Epithelial cell of umbilical artery (primary cell): ENCODE results near the gene FTH1. TPM values are rescaled to one million over a fixed set of nuclear protein-coding genes. Genes with fewer than 3 reads are reported as not detected.

Experiments used
- total RNA-seq: library from RNA; depleted of rRNA; stranded (reverse); fragments of >200 nt; gene quantifications from 2 replicates; pipeline ENCODE4 v1.2.3, GENCODE V29; 2014

Gene FTH1
- total RNA-seq = 339 and 510 TPM in 2 replicates

GRCh38 chr11:61967116-61967923 lies at the start of gene FTH1:
TSS of gene FTH1 (minus strand) at chr11:61967634. CDS start at chr11:61967425, 209 bp downstream.

GRCh38 chr11:61950035-61950547 lies 17.3 kb downstream of the FTH1 start, which contains the start of gene BEST1:
TSS of gene BEST1 (plus strand) at chr11:61950351. CDS start at chr11:61951807, 1,456 bp downstream.

GRCh38 chr11:61917334-61918109 lies 49.9 kb downstream of the FTH1 start, which contains the start of gene RAB3IL1:
TSS of gene RAB3IL1 (minus strand) at chr11:61917566. CDS start at chr11:61917367, 199 bp downstream.

Other genes starting within 250 kb of the FTH1 start
- 0.91 and 0.97 TPM in 2 replicates for gene MYRF, start 215.0 kb downstream of the FTH1 start, total RNA-seq
- gene TMEM258, start 175.0 kb downstream of the FTH1 start, total RNA-seq = 51.5 and 71.1 TPM in 2 replicates
- 45.8 and 52.6 TPM in 2 replicates for gene FEN1, start 174.7 kb downstream of the FTH1 start, total RNA-seq
- 69.8 and 75.5 TPM in 2 replicates for gene FADS1, start 150.6 kb downstream of the FTH1 start, total RNA-seq
- 173 and 214 TPM in 2 replicates for gene FADS2, start 139.3 kb downstream of the FTH1 start, total RNA-seq
- gene FADS3, start 76.1 kb downstream of the FTH1 start, total RNA-seq = 123 and 147 TPM in 2 replicates
- 0.32 and 1.1 TPM in 2 replicates for gene RAB3IL1, start 50.1 kb downstream of the FTH1 start, total RNA-seq
- under 0.01 TPM in 1 of 2 replicates, not detected in the other for gene BEST1, start 17.3 kb downstream of the FTH1 start, total RNA-seq
- 21.8 and 31.2 TPM in 2 replicates for gene INCENP, start 156.4 kb upstream of the FTH1 start, total RNA-seq
- not detected in 2 replicates for gene SCGB1D1, start 222.6 kb upstream of the FTH1 start, total RNA-seq
- not detected in 2 replicates for gene SCGB2A1, start 241.0 kb upstream of the FTH1 start, total RNA-seq